HG03469 (cell line): ENCODE data around the gene POMGNT1.

ENCODE experiments used
- ATAC-seq: cut with Tn5 transposase; IDR thresholded peaks from one replicate; pipeline ENCODE4 v1.9.1; 2021; ENCODE audit warnings: mild to moderate bottlenecking, moderate library complexity, moderate number of reproducible peaks; ENCODE audit not compliant: unreplicated experiment

Gene POMGNT1

DNA sequence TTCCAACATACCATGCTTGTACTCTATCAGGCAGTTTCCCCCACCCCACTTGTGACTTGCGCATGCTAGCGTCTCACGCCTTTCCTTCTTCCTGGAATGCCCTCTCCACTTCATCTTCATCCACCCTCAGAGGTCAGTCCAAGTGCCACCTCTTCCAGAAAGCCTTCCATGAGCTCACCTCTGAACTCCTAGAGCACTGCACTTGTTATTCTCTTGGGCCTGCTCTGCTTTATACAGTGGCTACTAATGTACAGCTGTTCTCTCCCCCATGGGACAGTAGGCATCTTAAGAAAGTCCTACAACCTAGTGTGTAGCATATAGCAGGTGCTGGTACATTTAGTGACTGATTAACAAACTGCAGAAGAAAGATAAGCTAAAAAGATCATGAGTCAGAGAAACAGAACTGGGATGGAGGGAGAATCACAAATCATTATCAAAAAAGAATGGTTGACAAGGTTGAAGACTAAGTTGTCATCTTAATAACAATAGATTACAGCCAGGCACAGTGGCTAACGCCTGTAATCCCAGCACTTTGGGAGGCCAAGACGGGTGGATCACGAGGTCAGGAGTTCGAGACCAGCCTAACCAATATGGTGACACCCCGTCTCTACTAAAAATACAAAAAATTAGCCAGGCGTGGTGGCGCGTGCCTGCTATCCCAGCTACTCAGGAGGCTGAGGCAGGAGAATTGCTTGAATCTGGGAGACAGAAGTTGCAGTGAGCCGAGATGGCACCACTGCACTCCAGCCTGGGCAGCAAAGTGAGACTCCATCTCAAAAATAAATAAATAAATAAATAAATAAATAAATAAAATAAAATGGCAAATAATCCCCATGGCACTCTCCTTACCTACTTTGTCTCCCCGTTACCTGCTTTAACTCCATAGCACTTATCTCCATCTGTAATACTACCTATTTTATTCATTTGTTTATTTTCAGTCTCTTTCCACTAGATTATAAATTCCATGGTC lies 39.6 kb downstream of the POMGNT1 start:
- no peak for ATAC-seq

- ATAC-seq: no peak
These were observed 40.3 kb downstream of the POMGNT1 start for GRCh38 chr1:46157916-46158311.

DNA sequence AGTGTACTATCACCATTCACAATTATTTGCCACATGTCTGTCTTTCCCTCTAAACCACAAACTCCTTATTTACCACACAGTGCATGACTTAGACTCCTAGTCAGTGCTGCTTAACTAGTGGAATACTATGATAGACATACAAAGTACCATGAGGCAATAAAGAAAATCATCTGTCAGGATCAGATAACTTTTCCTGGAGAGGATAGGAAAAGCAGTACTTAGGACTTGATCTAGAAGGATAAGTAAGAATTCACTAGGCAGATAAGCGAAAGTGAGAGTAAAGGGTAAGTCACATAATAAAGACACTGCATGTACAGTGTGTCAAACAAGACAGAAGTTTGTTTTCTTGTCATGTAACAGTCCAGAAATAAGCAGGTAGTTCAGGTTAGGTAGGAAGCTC lies 44.5 kb downstream of the POMGNT1 start:
- no peak for ATAC-seq

DNA sequence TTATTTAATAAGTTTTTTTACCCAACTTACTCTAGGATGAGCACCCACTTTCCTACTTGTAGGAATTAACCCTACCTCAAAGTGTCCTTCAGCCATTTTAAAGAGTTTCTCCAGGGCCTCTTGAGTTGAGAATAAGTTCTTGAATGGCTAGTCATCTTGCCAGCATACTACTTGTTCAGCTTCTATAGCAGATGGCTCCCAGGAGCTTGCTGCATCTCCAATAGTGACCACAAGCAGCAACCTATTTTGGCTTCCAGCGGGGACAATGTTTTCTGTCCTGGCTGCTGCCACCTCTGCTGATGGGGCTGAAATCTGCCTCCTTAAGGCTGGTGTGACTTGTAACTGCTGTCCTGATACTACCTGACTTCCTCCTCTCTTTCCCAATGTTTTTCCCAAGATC lies 45.0 kb downstream of the POMGNT1 start:
- no peak for ATAC-seq

DNA sequence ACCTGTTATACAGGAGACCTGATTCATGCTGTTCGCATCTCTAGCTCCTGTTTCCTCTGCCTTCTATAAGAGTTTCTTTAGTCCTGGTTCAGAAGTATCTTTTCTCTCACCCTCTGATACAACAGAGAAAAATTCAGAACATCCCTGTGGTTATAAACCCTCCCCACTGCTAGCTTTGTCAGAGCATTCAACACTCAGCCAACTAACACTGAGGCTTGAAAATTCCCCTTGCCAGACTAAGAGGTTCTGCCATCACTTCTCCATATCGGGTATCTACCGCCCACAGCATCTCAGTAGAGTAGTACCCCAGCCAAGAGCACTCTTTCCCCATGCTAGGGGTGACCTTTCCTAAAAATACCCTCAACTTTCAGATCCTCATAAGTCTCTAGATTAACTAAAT lies 46.2 kb downstream of the POMGNT1 start:
- no peak for ATAC-seq

DNA sequence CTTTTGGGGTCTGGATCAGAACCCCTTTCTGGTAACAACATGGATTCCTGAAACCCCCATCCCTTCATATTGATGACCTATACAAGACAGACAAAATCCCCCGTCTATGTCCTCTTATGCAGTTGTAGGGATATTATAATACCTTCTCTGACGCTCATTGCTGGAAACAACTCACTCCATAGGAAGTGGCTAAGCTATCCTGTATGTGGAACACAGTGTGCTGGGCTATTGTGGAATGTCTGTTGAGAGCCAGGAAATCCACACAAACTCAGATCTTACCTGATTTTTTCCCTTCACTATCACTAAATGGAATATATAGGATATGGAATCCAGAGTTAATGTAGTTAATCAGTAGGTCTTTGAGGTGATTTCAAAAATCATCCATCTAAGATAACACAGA lies 48.1 kb downstream of the POMGNT1 start:
- no peak for ATAC-seq

GRCh38 chr1:46148318-46148717 lies 49.9 kb downstream of the POMGNT1 start:
- no peak for ATAC-seq
